GDM1 (cell line): ENCODE data around the gene EEA1.

ENCODE experiments used
- DNase-seq: peaks from one replicate; lab custom pipeline; 2025; lab: John Stamatoyannopoulos, UW

The EEA1 gene

DNA sequence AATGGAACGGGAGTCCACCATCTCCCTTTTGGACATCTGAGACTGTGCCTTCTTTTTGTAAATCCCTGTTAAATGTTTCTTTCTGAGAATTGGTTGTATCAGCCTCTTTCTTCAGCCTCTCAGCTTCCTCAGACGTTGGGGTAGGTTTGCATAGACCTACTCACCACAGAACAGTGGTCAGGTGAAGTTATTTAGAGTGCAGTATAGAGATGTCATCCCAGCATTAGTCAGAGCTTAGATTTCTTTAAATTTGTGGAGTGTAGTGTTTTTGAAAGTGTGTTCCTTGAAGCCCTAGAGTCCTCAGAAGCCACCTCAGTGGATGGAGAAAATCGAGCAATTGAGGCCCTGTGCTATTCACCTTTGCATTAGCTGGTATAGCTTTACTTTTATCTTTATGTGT lies 8.9 kb upstream of the EEA1 start:
- DNase-seq = no peak

DNA sequence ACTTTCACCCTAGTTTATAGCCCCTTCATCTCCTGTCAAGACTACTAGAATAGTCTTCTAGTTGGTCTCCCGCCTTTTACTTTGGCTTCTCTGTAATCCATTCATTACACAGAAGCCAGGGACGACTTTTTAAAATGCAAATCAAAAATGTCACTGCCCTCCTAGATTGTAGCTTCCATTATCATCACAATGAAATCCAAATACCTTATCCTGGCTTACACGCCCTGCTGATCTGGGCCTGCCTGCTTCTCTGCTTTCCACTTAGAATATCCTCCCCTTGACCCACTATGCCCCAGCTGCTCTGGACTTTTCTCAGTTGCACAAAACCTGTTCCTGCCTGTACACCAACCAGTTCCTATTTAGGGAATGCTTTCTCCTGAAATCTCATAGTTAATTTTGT lies 4.5 kb upstream of the EEA1 start:
- DNase-seq = no peak

DNA sequence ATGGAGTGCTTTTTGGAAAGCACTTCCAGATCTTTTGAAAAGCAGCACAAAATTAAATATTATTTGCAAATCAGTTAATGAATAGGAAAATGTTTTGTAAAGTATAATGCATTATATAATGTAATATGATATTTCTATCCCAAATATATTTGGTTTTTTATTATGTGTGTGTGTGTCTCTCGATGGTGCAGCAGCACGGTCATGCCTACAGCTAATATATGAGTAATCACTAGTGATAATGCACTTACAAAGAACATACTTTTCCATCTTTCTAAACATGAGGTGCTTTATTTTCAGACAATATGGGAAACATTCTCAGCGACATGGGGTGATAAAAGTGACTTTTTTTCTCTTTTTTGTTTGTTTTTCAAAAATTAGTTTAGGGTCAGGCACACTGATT lies 1.3 kb upstream of the EEA1 start:
- DNase-seq = no peak

DNA sequence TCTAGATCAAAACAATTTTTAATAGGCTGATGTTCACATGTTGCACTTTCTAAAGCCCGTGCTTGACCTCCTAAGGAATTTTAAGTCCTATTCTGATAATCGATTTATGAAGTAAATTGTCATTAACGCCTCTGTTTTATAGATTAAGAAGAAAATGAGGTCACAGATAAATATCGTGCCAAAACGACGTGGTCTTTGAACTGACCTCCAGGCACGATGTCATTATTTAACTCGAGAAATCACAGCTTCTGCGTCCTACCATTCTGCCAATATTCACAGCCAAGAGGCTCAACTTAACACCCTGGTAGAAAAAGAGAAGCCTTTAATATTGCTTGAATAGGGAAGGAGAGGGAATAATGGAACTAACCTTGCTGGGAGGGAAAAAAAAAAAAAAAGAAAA lies 888 bp upstream of the EEA1 start:
- DNase-seq = no peak

DNA sequence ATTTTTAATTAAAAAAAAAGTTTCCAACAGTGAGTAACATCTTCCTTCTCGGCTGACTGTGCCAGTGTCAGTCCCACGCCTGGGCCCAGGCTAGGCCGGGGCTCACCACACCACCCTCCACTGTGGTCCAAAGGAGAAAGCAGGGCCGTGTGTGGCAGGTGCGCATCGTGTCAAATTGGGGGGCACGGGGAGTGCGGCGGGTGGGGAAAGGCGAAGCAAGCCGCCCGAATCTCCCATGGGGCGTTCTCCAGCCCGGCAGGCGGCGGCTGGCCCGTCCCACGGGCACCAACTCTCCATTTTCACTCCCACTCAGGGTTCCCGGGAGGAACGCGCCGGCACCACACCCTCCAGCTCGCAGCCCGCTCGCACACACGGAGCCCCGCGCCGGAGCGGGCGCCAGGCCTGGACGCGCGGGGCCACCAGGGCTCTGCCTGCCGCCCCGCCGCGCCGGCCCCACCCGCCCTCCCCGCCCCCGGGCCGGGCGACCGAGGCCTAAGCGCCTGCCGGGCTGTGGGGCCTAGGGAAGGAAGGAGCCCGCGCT lies 604 bp downstream of the EEA1 start:
- no peak for DNase-seq

DNA sequence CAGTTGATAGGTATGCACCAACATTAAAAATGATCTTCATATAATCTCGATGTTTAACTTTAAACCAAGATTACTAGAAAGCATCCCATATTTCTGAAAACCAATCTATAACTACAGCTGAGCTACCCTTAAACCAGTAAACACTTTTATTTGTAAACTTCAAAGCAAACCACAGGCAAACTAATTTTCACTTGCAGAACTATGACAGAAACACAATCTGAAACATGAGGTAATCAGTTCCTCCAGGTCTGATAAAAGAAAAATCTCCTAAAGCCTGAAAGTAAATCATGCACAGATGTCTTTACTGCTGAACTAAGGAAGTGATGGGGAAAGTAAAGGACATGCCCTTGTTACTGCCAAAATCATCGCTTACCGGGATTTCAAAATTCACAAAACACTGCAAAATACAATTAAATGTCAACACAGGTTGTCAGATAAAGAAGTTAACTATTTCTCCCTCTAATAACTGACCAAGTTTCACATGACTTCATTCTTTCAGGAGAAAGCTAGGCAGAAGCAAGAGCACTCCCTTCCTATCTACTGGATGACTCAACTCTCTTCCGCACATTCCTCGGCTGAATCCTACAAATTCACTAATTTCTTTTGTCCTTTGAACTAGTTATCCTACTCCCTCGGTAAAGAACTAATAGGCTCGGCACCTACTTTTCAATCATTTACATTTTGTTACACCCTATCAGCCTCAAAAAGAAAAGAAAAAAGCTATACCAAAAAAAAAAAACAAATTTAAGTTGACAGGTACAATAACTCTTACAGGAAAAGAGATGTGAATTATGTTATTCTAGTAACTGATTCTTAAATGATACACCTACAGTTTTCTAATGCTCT lies 1.4 kb downstream of the EEA1 start:
- no peak for DNase-seq

DNA sequence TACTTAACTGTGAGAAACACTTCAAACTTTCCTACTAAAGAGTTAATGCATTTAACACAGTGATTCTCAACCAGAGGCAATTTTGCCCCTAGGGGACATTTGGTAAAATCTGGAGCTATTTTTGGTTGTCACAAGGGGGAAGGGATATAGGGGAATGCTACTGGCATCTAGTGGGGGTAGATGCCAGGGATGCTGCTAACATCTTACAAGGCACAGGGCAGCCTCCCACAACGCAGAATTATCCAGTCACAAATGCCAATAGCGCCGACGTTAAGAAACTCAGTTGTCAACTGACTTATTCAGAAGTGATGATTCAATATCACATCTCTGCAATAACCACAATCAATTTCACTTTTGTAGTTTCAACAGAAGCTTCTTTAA lies 2.0 kb downstream of the EEA1 start:
- DNase-seq = no peak

DNA sequence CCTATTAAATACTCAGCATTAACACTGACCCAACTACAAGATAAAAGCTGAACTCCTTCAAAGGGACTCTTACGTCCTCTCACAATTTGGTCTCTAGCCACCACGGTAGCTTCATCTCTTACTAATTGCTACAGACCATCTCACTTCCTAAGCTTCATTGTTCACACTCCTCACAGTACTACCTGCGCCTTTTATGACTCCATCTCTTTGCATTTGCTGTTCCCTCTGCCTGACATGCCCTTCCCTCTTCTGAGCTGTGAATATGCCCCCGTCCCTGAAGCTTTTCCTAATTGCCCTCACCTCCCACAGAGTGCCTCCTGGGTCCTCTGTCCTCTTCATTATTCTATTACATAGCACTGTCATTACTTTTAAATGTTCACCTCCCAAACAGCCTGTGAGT lies 2.5 kb downstream of the EEA1 start:
- no peak for DNase-seq

DNA sequence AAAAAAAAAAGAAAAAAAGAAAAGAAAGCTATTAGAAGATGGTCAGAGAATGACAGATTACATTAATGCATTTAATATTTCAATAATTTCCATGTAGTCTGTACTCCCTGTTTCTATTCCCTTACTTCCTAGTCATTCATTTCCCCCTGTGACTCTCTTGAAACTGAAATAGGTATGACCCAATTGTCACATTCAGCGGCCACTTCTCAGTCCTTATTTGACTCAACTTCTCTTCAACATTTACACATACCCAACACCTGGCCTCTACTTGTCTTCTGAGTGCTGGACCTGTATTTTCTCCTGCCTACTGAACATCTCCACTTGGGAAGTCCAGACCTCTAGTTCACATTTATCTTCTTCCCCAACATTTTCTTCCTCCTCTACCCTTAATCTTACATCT lies 7.2 kb downstream of the EEA1 start:
- DNase-seq = no peak

DNA sequence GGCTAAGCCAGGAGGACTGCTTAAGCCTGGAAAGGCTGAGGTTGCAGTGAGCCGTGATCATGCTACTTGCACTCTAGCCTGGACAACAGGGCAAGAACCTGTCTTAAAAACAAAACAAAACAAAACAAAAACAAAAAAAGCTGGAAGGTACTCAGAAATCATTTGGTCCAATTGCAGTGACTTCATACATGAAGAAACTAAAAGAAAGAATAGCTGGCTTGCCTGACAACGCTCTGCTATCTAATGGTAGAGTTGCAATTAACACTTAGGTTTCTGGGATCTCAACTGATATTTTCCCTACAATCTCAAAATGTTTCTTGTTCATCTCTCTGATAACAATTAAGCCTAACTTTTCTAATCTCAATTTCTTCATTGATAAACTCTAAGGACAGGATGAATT lies 13.7 kb downstream of the EEA1 start:
- DNase-seq = no peak

DNA sequence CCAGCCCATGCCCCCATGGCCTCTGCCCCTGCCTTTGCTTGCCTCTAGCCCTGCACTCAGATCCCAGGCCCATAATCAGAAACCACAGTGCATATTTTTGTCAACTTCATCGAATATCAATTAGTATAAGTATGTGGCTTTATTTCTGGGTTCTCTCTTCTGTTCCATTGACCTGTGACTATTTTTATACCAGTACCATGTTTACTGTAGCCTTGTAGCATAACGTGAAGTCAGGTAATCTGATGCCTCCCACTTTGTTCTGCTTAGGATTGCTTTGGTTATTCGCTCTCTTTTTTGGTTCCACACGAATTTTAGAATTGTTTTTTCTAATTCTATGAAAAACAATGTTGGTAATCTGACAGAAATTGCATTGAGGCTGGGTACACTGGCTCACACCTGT lies 14.9 kb downstream of the EEA1 start:
- DNase-seq = no peak

DNA sequence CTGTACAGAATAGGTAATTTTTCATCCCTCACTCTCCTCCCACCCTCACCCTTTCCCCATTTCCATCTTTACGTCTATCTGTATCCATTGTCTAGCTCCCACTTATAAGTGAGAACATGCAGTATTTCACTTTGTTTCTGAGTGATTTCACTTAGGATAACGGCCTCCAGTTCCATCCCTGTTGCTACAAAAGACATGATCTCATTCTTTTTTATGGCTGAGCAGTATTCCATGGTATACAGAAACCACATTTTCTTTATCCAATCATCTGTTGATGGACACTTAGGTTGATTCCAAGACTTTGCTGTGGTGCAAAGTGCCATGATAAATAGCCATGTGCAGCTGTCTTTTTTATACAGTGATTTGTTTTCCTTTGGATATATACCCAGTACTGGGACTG lies 16.4 kb downstream of the EEA1 start:
- no peak for DNase-seq

DNA sequence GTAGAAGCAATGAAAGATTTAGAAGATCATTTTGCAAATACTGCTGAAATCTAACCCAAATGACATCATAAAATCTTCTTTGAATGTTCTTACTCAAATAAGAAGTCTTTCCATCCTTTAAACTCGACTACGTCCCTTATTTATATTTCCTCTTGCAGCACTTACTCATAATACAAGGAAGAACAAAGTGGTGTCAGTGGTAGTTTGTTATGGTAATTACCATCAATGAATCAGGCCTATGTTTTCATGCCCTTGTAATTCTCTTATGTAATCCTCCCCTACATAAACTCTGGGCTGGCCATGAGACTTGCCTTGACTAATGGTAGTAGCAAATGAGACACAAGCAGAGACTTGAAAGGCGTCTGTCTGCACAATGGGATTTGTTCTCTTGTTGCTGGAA lies 17.0 kb downstream of the EEA1 start:
- DNase-seq = no peak

DNA sequence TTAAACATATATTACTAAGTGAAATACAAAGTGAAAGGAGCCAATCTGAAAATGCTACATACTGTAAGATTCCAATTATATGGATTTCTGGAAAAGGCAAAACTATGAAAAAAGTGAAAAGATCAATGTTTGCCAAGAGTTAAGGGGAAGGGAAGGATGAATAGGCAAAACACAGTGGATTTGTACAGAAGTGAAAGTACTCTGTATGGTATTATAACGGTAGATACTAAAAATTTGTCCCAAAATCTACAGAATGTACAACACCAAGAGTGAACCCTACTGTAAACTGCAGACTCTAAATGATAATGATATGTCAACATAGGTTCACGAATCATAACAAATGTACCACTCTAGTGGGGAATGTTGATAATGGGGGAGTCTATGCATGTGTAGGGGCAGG lies 17.8 kb downstream of the EEA1 start:
- DNase-seq = no peak

DNA sequence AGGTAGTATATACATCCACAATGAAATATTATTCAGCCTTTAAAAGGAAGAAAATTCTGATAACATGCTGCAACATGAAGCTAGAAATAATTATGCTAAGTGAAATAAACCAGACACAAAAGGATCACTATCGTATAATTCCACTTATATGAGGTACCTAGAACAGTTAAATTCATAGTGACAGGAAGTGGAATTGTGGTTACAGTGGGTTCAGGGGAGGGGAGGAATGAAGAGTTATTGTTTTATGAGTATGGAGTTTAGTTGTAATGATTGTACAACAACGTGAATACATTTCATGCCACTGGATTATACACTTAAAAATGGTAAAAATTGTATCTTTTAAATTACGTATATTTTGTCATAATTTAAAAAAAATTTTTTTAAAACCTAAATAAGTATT lies 21.0 kb downstream of the EEA1 start:
- DNase-seq = no peak

DNA sequence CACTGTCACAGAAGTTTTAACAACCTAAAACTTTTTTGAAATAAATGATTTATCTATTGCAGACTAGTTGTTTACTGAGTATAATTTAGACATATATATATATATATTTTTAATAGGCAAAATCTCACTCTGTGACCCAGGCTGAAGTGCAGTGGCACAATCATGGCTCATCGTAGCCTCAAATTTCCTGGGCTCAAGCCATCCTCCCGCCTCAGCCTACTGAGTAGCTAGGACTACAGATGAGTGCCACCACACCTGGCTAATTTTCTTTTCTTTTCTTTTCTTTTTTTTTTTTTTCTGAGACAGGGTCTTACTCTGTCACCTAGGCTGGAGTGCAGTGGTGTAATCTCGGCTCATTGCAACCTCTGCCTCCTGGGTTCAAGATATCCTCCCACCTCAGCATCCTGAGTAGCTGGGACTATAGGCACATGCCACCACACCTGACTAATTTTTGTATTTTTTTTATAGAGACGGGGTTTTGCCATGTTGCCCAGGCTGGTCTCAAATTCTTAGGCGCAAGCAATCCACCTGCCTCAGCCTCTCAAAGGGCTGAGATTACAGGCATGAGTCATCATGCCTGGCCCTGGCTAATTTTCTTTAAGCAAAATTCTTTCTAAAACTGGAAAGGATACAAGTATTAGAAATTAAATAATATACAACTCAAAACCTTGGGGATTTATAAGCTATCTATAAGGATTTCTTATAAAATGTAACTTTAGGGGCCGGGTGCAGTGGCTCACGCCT lies 23.1 kb downstream of the EEA1 start:
- no peak for DNase-seq

DNA sequence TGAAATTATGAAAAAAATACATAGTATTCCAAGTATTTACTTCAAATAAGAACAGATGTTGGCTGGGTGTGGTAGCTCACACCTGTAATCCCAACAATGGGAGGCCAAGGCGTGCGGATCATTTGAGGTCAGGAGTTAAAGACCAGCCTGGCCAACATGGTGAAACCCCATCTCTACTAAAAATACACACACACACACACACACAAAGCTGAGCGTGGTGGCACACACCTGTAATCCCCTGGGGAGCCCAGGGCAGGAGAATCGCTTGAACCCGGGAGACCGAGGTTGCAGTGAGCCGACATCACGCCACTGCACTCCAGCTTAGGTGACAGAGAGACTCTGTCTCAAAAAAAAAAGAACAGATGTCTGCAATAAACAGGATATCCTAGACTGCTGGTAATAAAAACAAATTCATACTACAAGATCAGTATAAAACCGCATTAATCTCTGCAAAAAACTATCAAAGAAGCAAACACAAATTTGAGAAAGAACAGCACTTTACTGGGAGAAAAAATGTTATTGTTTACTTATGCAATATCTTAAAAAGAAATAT lies 23.8 kb downstream of the EEA1 start:
- no peak for DNase-seq

DNA sequence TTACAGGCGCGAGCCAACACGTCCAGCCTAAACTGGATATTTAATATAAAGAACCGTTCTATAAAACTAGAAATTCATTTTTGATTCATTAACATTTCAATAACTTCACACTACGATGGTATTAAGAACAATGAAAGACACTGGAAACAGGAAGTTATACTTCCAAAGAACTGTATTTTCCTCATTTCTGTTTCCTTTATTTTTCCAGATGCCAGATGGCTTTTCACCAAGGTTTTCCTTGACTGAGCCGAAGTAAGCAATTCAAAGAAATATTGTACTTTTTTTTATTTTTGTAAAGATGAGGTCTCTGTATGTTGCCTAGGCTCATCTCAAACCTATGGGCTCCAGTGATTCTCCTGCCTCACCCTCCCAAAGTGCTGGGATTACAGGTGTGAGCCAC lies 28.2 kb downstream of the EEA1 start:
- DNase-seq = no peak

DNA sequence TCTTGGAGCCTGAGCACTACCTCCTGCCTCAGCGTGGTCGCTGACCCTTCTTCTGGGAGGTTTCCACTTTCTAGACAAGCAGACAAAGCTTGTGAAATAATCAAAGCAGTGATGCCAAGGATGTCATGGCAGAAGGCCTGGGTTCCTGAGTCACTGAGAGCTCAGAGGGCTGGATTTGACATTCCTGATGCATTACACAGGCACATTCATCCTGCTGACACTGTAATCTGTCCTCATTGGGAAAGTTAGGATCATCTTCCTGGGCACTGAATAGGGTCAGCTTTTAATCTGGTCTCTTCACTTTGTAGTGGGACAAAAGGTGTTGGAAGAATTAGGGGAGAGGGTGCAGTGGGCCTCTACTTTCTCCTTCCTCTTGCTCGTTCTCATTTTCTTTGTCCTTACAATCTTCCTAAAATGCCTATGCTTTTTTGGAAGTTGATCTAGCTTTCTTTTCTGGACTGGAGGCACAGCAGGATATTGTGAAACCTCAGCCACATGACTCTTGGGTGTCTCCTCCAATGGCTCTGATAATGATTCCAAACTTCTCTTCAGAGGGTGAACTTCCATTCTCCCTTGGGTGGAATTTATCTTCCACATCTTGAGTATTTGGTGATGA lies 29.6 kb downstream of the EEA1 start:
- DNase-seq = no peak

DNA sequence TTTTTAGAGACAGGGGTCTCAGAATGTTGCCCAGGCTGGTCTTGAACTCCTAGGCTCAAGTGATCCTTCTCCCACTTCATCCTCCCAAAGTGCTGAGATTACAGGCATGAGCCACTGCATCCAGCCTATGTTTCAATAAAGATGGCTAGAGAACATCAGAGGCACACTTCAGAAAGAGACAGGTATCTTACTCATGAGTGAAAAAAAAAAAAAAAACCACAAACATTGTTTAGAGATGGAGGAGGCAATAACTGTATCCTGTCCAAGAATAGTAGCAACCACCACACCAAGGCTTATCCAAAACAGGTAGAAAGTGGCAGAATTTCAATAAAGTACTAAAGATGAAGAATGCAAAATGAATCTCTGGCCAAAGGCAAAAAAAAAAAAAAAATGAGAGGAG lies 30.3 kb downstream of the EEA1 start:
- no peak for DNase-seq

DNA sequence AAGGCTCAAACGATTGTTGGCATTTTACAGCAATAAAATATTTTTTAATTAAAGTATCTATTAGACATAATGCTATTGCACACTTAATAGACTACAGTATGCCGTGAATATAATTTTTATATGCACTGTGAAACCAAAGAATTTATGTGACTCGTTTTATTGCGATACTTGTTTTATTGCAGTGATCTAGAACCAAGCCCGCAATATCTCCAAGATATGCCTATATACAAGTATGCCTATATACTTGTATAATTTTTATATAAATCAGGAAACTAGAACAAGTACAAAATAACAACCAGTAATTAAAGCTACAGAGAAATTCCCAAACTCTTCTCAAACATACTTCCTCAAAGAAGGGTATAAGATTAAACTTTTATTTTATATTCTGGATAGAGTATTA lies 31.3 kb downstream of the EEA1 start:
- DNase-seq = no peak

DNA sequence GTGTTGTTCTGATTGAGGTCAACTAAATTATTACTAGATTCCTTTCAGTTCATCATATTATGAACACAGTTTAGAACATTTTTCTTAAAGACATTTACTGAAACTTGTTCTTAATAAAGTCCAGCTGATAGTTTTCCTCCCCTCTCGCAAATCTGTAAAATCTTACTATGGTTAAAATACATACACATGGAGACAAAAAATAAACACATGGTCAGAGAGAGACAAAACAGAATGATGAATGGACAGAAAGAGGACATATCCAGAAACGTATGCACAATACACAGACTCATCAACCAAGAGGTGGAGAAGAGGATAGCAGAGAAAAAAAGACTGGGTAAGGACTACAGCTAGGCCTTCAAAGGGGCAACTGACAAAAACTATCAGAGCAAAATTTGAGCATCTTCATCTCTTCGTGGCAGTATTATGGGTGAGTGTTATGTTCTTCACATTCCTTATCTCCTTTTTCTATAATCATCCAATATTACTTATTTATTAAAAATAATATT lies 38.4 kb downstream of the EEA1 start:
- DNase-seq = no peak

DNA sequence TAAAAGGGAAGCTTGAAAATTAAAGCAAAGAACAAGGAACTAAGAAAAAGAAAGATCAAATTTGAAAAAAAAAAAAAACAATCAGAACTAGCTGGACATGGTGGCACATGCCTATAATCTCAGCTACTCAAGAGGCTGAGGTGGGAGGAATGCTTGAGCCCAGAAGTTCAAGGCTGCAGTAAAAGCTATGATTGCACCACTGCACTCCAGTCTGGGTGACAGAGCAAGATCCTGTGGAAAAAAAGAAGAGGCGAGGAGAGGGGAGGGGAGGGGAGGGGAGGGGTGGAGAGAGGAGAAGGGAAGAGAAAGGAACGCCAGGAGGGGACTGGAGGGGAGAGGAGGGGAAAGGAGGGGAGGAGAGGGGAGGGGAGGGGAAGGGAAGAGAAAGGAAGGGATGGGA lies 43.0 kb downstream of the EEA1 start:
- no peak for DNase-seq
